PC-3 (cell line): ENCODE measurements around the gene KCNQ5.

Experiments
- CTCF ChIP-seq: fragments of 300-600 bp; sonication (generic); conservative IDR thresholded peaks from 2 replicates; pipeline ENCODE4 v1.5.1; 2017; ENCODE audit warnings: antibody characterized with exemption, low read depth, mild to moderate bottlenecking, low read length
- EZH2phosphoT487 ChIP-seq: fragments of 300-600 bp; sonication (generic); IDR thresholded peaks from 2 replicates; pipeline ENCODE4 v1.6.1; 2018; ENCODE audit warnings: mild to moderate bottlenecking, antibody characterized with exemption, low read length, borderline replicate concordance

DNA sequence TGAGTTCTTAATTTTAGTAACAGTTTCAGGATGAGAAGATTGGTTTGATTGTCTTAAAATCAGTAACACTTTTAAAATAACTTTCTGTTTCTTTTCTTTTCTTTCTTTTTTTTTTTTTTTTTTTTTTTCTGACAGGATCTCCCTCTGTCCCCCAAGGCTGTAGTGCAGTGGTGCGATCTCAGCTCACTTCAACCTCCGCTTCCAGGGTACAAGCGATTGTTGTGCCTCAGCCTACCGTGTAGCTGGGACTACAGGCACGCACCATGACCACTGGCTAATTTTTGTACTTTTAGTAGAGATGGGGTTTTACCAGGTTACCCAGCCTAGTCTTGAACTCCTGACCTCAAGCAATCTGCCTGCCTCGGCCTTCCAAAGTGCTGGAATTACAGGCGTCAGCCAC, 33.7 kb upstream of the KCNQ5 start:
- TF ChIP-seq EZH2phosphoT487 = no peak
- TF ChIP-seq CTCF = no peak
